GM12878 (cell line): ENCODE data around the gene ABHD8. TPM values are rescaled to one million over a fixed set of nuclear protein-coding genes. Genes with fewer than 3 reads are reported as not detected.

Experiments used
- BHLHE40 ChIP-seq, 2 experiments: fragments of 450-650 bp in 1 of 2; IDR thresholded peaks; 2 replicates each; pipeline ENCODE4 v1.6.1; 2011 to 2017; ENCODE audit warnings: low read depth in 2 of 2, borderline replicate concordance in 1 of 2, improper control_type of control experiment in 1 of 2, low read length in 1 of 2, mild to moderate bottlenecking in 1 of 2
- CREM ChIP-seq: IDR thresholded peaks from 2 replicates; pipeline ENCODE4 v1.6.1; 2014; ENCODE audit warnings: antibody characterized with exemption, low read depth
- DPF2 ChIP-seq: fragments of 450-650 bp; IDR thresholded peaks from 2 replicates; pipeline ENCODE4 v1.6.1; 2017; ENCODE audit warnings: mild to moderate bottlenecking
- HCFC1 ChIP-seq: fragments of 150-350 bp; IDR thresholded peaks from 2 replicates; pipeline ENCODE4 v1.6.1; 2014; ENCODE audit warnings: low read length
- HDAC6 ChIP-seq: fragments of 200-600 bp; sonication (generic); IDR thresholded peaks from one replicate; pipeline ENCODE4 v1.8.0; 2017; ENCODE audit warnings: antibody characterized with exemption; ENCODE audit not compliant: unreplicated experiment
- IKZF2 ChIP-seq, 2 experiments: fragments of 450-650 bp; IDR thresholded peaks; 2 replicates each; pipeline ENCODE4 v1.6.1; 2017; ENCODE audit warnings: mild to moderate bottlenecking in 2 of 2, moderate library complexity in 2 of 2
- JUND ChIP-seq: IDR thresholded peaks from 2 replicates; pipeline ENCODE4 v1.6.1; 2012; ENCODE audit warnings: low read depth, mild to moderate bottlenecking, low read length, improper control_type of control experiment, moderate library complexity
- MTA2 ChIP-seq: fragments of 450-650 bp; IDR thresholded peaks from 2 replicates; pipeline ENCODE4 v1.6.1; 2016; ENCODE audit warnings: low read depth, mild to moderate bottlenecking, moderate library complexity
- NR2C2 ChIP-seq: IDR thresholded peaks from 2 replicates; pipeline ENCODE4 v1.6.1; 2011; ENCODE audit warnings: borderline replicate concordance, low read depth; ENCODE audit not compliant: control insufficient read depth, insufficient read length
- POLR2A ChIP-seq: IDR thresholded peaks from 2 replicates; pipeline ENCODE4 v1.6.1; 2011; ENCODE audit warnings: low read depth, mild to moderate bottlenecking, low read length
- RBBP5 ChIP-seq: fragments of 200-600 bp; sonication (generic); conservative IDR thresholded peaks from 2 replicates; pipeline ENCODE4 v1.6.1; 2016
- SREBF2 ChIP-seq: IDR thresholded peaks from 2 replicates; pipeline ENCODE4 v1.6.1; 2012; ENCODE audit warnings: mild to moderate bottlenecking, low read length
- SRF ChIP-seq, 2 experiments: IDR thresholded peaks; 2 replicates each; pipeline ENCODE4 v1.6.1; 2011; ENCODE audit warnings: low read depth in 2 of 2, low read length in 2 of 2, mild to moderate bottlenecking in 1 of 2, moderate library complexity in 1 of 2
- SUPT20H ChIP-seq: IDR thresholded peaks from 2 replicates; pipeline ENCODE4 v1.6.1; 2011; ENCODE audit warnings: low read depth, mild to moderate bottlenecking, low read length, moderate library complexity, borderline replicate concordance; ENCODE audit not compliant: control insufficient read depth
- YY1 ChIP-seq: IDR thresholded peaks from 2 replicates; pipeline ENCODE4 v1.6.1; 2011; ENCODE audit warnings: low read depth, mild to moderate bottlenecking, low read length
- ZNF217 ChIP-seq: fragments of 450-650 bp; IDR thresholded peaks from 2 replicates; pipeline ENCODE4 v1.6.1; 2017; ENCODE audit warnings: antibody characterized with exemption, mild to moderate bottlenecking
- ZSCAN29 ChIP-seq: fragments of 450-650 bp; IDR thresholded peaks from 2 replicates; pipeline ENCODE4 v1.6.1; 2017; ENCODE audit warnings: mild to moderate bottlenecking, moderate library complexity
- polyA plus RNA-seq, 11 experiments: library from polyadenylated mRNA; depleted of rRNA in 4 of 11; unstranded in 6 of 11; stranded (reverse) in 5 of 11; fragments of >200 nt; fragmentation: Nextera tagmentation in 4 of 11; fragmentation: Illumina TruSeq in 1 of 11; extraction: Ambion mirVana in 4 of 11; extraction: Trizol in 1 of 11; gene quantifications; 1 replicate in 1 of 11; 2 replicates in 10 of 11; pipeline versions ENCODE4 v1.2.1 to v1.2.3, GENCODE V29; 2011 to 2016; ENCODE audit warnings: inconsistent platforms in 2 of 11, missing spikeins in 2 of 11, low read depth in 1 of 11
- total RNA-seq, 4 experiments: library from RNA; depleted of rRNA in 3 of 4; stranded (reverse); fragments of >200 nt in 3 of 4; fragmentation: Illumina TruSeq in 1 of 4; extraction: Trizol in 1 of 4; gene quantifications; 2 replicates each; pipeline versions ENCODE4 v1.2.1 to v1.2.3, GENCODE V29; 2013 to 2021
- TF ChIP-seq, protein P1 (sequence below): fragments of 450-650 bp; IDR thresholded peaks from 2 replicates; pipeline ENCODE4 v1.6.1; 2017; ENCODE audit warnings: mild to moderate bottlenecking
- TF ChIP-seq, protein P2 (sequence below): fragments of 450-650 bp; formaldehyde crosslinking; IDR thresholded peaks from 2 replicates; pipeline ENCODE4 v1.4.0; 2022; ENCODE audit warnings: mild to moderate bottlenecking, moderate library complexity
- TF ChIP-seq, protein P3 (sequence below): fragments of 450-650 bp; IDR thresholded peaks from 2 replicates; pipeline ENCODE4 v1.6.1; 2017; ENCODE audit warnings: mild to moderate bottlenecking, moderate library complexity

Gene ABHD8
- total and polyA plus RNA-seq, 10 of the 15 experiments (the other 5 are each of a cell fraction or from before 2014, with no cell fraction given): 0.03 to 12.5 (median 6.0) TPM

DNA sequence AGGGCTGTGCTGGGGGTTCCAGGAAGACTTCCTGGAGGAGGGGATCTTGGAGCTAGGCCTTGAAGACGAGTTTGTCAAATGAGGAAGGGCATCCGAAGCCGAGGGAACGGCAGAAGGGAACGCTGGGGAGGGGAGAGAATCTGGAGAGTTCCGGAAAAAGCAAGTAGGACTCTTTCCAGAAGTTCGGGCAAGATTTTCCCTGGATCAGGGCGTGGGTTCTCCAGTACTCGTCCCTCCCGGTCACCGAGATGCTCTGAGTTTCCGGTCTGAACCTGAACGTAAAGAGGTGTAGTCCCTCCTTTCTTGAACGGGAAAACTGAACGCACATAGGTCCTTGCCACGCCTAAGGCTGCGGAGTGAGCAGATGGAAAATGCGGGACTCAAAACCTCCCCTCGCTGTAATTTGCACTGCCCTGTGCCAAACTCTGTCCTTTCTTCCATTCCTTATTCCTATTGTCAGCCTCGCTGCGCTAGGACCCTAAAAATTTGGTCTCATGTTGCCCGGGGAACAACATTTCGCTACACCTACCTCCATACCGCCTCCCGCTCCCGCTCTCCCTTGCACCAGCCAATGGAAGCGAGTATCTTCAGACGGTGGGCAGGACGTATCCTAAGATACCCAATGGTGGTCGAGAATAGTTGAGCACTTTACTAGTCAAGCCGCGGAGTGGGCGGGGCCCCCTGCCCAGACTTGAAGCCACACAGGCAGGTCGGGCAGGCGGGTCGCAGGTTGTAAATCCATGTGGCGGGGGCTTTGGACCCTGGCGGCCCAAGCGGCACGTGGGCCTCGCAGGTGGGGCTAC lies 33.8 kb upstream of the ABHD8 start, which contains the start of gene GTPBP3 (continued):
- TF ChIP-seq, protein P1, sequence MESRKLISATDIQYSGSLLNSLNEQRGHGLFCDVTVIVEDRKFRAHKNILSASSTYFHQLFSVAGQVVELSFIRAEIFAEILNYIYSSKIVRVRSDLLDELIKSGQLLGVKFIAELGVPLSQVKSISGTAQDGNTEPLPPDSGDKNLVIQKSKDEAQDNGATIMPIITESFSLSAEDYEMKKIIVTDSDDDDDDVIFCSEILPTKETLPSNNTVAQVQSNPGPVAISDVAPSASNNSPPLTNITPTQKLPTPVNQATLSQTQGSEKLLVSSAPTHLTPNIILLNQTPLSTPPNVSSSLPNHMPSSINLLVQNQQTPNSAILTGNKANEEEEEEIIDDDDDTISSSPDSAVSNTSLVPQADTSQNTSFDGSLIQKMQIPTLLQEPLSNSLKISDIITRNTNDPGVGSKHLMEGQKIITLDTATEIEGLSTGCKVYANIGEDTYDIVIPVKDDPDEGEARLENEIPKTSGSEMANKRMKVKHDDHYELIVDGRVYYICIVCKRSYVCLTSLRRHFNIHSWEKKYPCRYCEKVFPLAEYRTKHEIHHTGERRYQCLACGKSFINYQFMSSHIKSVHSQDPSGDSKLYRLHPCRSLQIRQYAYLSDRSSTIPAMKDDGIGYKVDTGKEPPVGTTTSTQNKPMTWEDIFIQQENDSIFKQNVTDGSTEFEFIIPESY: no peak
- TF ChIP-seq SREBF2 (no peak), YY1 (peak; percentile 93), SUPT20H (no peak), HDAC6 (no peak), POLR2A (peak; percentile 87), IKZF2 (IDR thresholded peaks at IDR 0.05) (peak; percentile 96 to 97), SRF (IDR thresholded peaks at IDR 0.05; ENCODE audit: low read depth in 2 of 2, low read length in 2 of 2) (no peak), NR2C2 (no peak), HCFC1 (peak; percentile 87), ZSCAN29 (no peak), BHLHE40 (IDR thresholded peaks at IDR 0.05; ENCODE audit: borderline replicate concordance in 1 of 2, low read depth in 2 of 2, low read length in 1 of 2) (0 out of 4 replicates have a peak, but pooled peaks have one; percentile 7 to 60), RBBP5 (no peak), JUND (no peak), ZNF217 (peak; percentile 12; the same call in 1 of the 2 replicates), CREM (peak; percentile 83), DPF2 (no peak), MTA2 (peak; percentile 23)
- TF ChIP-seq, protein P2, sequence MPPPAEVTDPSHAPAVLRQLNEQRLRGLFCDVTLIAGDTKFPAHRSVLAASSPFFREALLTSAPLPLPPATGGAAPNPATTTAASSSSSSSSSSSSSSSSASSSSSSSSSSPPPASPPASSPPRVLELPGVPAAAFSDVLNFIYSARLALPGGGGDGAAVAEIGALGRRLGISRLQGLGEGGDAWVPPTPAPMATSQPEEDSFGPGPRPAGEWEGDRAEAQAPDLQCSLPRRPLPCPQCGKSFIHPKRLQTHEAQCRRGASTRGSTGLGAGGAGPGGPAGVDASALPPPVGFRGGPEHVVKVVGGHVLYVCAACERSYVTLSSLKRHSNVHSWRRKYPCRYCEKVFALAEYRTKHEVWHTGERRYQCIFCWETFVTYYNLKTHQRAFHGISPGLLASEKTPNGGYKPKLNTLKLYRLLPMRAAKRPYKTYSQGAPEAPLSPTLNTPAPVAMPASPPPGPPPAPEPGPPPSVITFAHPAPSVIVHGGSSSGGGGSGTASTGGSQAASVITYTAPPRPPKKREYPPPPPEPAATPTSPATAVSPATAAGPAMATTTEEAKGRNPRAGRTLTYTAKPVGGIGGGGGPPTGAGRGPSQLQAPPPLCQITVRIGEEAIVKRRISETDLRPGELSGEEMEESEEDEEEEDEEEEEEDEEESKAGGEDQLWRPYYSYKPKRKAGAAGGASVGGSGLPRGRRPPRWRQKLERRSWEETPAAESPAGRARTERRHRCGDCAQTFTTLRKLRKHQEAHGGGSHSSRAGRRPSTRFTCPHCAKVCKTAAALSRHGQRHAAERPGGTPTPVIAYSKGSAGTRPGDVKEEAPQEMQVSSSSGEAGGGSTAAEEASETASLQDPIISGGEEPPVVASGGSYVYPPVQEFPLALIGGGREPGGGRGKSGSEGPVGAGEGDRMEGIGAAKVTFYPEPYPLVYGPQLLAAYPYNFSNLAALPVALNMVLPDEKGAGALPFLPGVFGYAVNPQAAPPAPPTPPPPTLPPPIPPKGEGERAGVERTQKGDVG (CRISPR knock-in tag): no peak
- TF ChIP-seq, protein P3, sequence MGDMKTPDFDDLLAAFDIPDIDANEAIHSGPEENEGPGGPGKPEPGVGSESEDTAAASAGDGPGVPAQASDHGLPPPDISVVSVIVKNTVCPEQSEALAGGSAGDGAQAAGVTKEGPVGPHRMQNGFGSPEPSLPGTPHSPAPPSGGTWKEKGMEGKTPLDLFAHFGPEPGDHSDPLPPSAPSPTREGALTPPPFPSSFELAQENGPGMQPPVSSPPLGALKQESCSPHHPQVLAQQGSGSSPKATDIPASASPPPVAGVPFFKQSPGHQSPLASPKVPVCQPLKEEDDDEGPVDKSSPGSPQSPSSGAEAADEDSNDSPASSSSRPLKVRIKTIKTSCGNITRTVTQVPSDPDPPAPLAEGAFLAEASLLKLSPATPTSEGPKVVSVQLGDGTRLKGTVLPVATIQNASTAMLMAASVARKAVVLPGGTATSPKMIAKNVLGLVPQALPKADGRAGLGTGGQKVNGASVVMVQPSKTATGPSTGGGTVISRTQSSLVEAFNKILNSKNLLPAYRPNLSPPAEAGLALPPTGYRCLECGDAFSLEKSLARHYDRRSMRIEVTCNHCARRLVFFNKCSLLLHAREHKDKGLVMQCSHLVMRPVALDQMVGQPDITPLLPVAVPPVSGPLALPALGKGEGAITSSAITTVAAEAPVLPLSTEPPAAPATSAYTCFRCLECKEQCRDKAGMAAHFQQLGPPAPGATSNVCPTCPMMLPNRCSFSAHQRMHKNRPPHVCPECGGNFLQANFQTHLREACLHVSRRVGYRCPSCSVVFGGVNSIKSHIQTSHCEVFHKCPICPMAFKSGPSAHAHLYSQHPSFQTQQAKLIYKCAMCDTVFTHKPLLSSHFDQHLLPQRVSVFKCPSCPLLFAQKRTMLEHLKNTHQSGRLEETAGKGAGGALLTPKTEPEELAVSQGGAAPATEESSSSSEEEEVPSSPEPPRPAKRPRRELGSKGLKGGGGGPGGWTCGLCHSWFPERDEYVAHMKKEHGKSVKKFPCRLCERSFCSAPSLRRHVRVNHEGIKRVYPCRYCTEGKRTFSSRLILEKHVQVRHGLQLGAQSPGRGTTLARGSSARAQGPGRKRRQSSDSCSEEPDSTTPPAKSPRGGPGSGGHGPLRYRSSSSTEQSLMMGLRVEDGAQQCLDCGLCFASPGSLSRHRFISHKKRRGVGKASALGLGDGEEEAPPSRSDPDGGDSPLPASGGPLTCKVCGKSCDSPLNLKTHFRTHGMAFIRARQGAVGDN: no peak
